GM12878 (cell line): Measurements from ENCODE around the gene LZIC. TPM values are rescaled to one million over a fixed set of nuclear protein-coding genes. Genes with fewer than 3 reads are reported as not detected.

ENCODE experiments used
- ATAC-seq: fragments of 200-7000 bp; cut with Tn5 transposase; 3 replicates; pipeline ENCODE4 v1.9.1; 2020; ENCODE audit warnings: mild to moderate bottlenecking, moderate library complexity
- BruUV-seq: library from RNA; stranded (reverse); fragments of 400-500 nt; replicated peaks from 2 replicates; lab custom pipeline; 2021; lab: Mats Ljungman, UMichigan
- CTCF ChIA-PET: fragments of 300-600 bp; sonication (Branson Sonifier 250); formaldehyde crosslinking; extraction: SDS; loops from one replicate; lab custom pipeline; 2021; ENCODE audit warnings: inconsistent platforms; lab: Yijun Ruan, JAX
- POLR2A ChIA-PET: fragments of 350-600 bp; formaldehyde crosslinking; extraction: SDS; loops from one replicate; lab custom pipeline; 2021; ENCODE audit warnings: inconsistent platforms; lab: Charles Lee
- RAD21 ChIA-PET: fragments of 300-600 bp; sonication (Branson Sonifier 250); formaldehyde crosslinking; loops from one replicate; lab custom pipeline; 2023; ENCODE audit warnings: antibody characterized with exemption; ENCODE audit not compliant: unreplicated experiment; lab: Charles Lee
- SMC1A ChIA-PET: fragments of 300-600 bp; sonication (Branson Sonifier 250); formaldehyde crosslinking; loops from one replicate; lab custom pipeline; 2023; ENCODE audit not compliant: unreplicated experiment, uncharacterized antibody; lab: Charles Lee
- DNase-seq: peaks from one replicate; pipeline ENCODE4 v3.0.0-alpha.2; 2011; ENCODE audit warnings: low read depth, low spot score
- FAIRE-seq: peaks from 3 replicates; lab custom pipeline; 2011; peaks lifted over from hg19 to GRCh38; lab: Jason Lieb, UNC
- H2AFZ ChIP-seq: 2 replicates; pipeline ENCODE4 v1.6.0; 2011; ENCODE audit warnings: low read depth, low read length, control low read depth; ENCODE audit not compliant: control insufficient read depth
- H3K27ac ChIP-seq: 2 replicates; pipeline ENCODE4 v1.5.1; 2011; ENCODE audit warnings: control low read depth; ENCODE audit not compliant: control insufficient read depth, insufficient read depth
- H3K27me3 ChIP-seq, 2 experiments: replicated peaks in 1 of 2; 2 replicates each; pipeline versions ENCODE4 v1.6.0 to v1.6.1; 2011; ENCODE audit warnings: low read length in 1 of 2; ENCODE audit not compliant: control insufficient read depth in 2 of 2, insufficient read depth in 2 of 2
- H3K36me3 ChIP-seq, 2 experiments: 2 replicates each; pipeline ENCODE4 v1.5.1; 2011; ENCODE audit warnings: low read length in 1 of 2; ENCODE audit not compliant: control insufficient read depth in 2 of 2, insufficient read depth in 2 of 2
- H3K4me1 ChIP-seq: 2 replicates; pipeline ENCODE4 v1.6.1; 2011; ENCODE audit warnings: mild to moderate bottlenecking, low read length, moderate library complexity, mixed read lengths; ENCODE audit not compliant: control insufficient read depth, insufficient read depth
- H3K4me2 ChIP-seq: 2 replicates; pipeline ENCODE4 v1.6.0; 2011; ENCODE audit warnings: control low read depth; ENCODE audit not compliant: control insufficient read depth, insufficient read depth
- H3K4me3 ChIP-seq: fragments of 200-600 bp; sonication (generic); 2 replicates; pipeline ENCODE4 v1.5.1; 2016
- H3K79me2 ChIP-seq: 2 replicates; pipeline ENCODE4 v1.6.0; 2011; ENCODE audit warnings: low read length; ENCODE audit not compliant: control insufficient read depth, insufficient read depth
- H3K9ac ChIP-seq: 2 replicates; pipeline ENCODE4 v1.8.0; 2011; ENCODE audit warnings: low read length, control low read depth, mixed read lengths; ENCODE audit not compliant: control insufficient read depth, insufficient read depth
- H3K9me3 ChIP-seq: replicated peaks from 3 replicates; pipeline ENCODE4 v1.5.1; 2011; ENCODE audit warnings: mild to moderate bottlenecking, low read length; ENCODE audit not compliant: control insufficient read depth, insufficient read depth
- H4K20me1 ChIP-seq: 2 replicates; pipeline ENCODE4 v1.6.0; 2011; ENCODE audit not compliant: control insufficient read depth, insufficient read depth
- BCL11A ChIP-seq: IDR thresholded peaks from 2 replicates; pipeline ENCODE4 v1.6.1; 2011; ENCODE audit warnings: low read depth, low read length
- E2F8 ChIP-seq: fragments of 450-650 bp; IDR thresholded peaks from 2 replicates; pipeline ENCODE4 v1.6.1; 2018; ENCODE audit warnings: mild to moderate bottlenecking, low read depth, moderate library complexity; ENCODE audit not compliant: partially characterized antibody
- ELK1 ChIP-seq: IDR thresholded peaks from 2 replicates; pipeline ENCODE4 v1.6.1; 2012; ENCODE audit warnings: low read depth, low read length, improper control_type of control experiment
- GATAD2B ChIP-seq: fragments of 450-650 bp; conservative IDR thresholded peaks from 2 replicates; pipeline ENCODE4 v1.6.1; 2017; ENCODE audit warnings: low read depth, mild to moderate bottlenecking, moderate library complexity
- IKZF1 ChIP-seq: fragments of 450-650 bp; conservative IDR thresholded peaks from 2 replicates; pipeline ENCODE4 v1.6.1; 2017; ENCODE audit warnings: antibody characterized with exemption, mild to moderate bottlenecking
- IRF4 ChIP-seq: IDR thresholded peaks from 2 replicates; pipeline ENCODE4 v1.6.1; 2011; ENCODE audit warnings: low read depth, low read length
- JUNB ChIP-seq: IDR thresholded peaks from 2 replicates; pipeline ENCODE4 v1.6.1; 2016; ENCODE audit warnings: antibody characterized with exemption, mild to moderate bottlenecking
- NFIC ChIP-seq: IDR thresholded peaks from 2 replicates; pipeline ENCODE4 v1.6.1; 2012; ENCODE audit warnings: low read depth, mild to moderate bottlenecking, inconsistent platforms, low read length, moderate library complexity
- NR2C2 ChIP-seq: IDR thresholded peaks from 2 replicates; pipeline ENCODE4 v1.6.1; 2011; ENCODE audit warnings: borderline replicate concordance, low read depth; ENCODE audit not compliant: control insufficient read depth, insufficient read length
- NR2F1 ChIP-seq: fragments of 450-650 bp; conservative IDR thresholded peaks from 2 replicates; pipeline ENCODE4 v1.6.1; 2017; ENCODE audit warnings: mild to moderate bottlenecking
- PML ChIP-seq: IDR thresholded peaks from 2 replicates; pipeline ENCODE4 v1.6.1; 2012; ENCODE audit warnings: low read length, inconsistent platforms
- POLR2A ChIP-seq: IDR thresholded peaks from 2 replicates; pipeline ENCODE4 v1.6.1; 2011; ENCODE audit warnings: low read depth, mild to moderate bottlenecking, low read length
- RELB ChIP-seq: fragments of 450-650 bp; IDR thresholded peaks from 2 replicates; pipeline ENCODE4 v1.6.1; 2017; ENCODE audit warnings: low read depth, mild to moderate bottlenecking, moderate library complexity
- SUPT20H ChIP-seq: IDR thresholded peaks from 2 replicates; pipeline ENCODE4 v1.6.1; 2011; ENCODE audit warnings: low read depth, mild to moderate bottlenecking, low read length, moderate library complexity, borderline replicate concordance; ENCODE audit not compliant: control insufficient read depth
- TAF1 ChIP-seq: IDR thresholded peaks from 2 replicates; pipeline ENCODE4 v1.6.1; 2011; ENCODE audit warnings: mild to moderate bottlenecking, low read depth, low read length, borderline replicate concordance
- TBL1XR1 ChIP-seq: IDR thresholded peaks from 2 replicates; pipeline ENCODE4 v1.6.1; 2012; ENCODE audit warnings: low read depth, low read length, improper control_type of control experiment
- ZBED1 ChIP-seq: IDR thresholded peaks from 2 replicates; pipeline ENCODE4 v1.6.1; 2016; ENCODE audit warnings: borderline replicate concordance
- WGBS: methylation state at CpG from one replicate; pipeline ENCODE4 v1.1.6; 2016; ENCODE audit warnings: low lambda C conversion rate; ENCODE audit not compliant: insufficient replicate concordance, insufficient coverage; ENCODE audit errors: missing lambda C conversion rate; 5-methylcytosine and 5-hydroxymethylcytosine counted together
- in situ Hi-C: fragments of 300-500 bp; cut with MboI; formaldehyde crosslinking; loops from 9 replicates; pipeline ENCODE4 v1.14.3; 2018; ENCODE audit warnings: mixed read lengths
- intact Hi-C: fragments of 100-400 bp; cut with micrococcal nuclease; formaldehyde crosslinking; loops from one replicate; pipeline ENCODE4 v1.14.2; 2022; ENCODE audit not compliant: unreplicated experiment
- polyA plus RNA-seq, 11 experiments: library from polyadenylated mRNA; depleted of rRNA in 4 of 11; unstranded in 6 of 11; stranded (reverse) in 5 of 11; fragments of >200 nt; fragmentation: Nextera tagmentation in 4 of 11; fragmentation: Illumina TruSeq in 1 of 11; extraction: Ambion mirVana in 4 of 11; extraction: Trizol in 1 of 11; gene quantifications; 1 replicate in 1 of 11; 2 replicates in 10 of 11; pipeline versions ENCODE4 v1.2.1 to v1.2.3, GENCODE V29; 2011 to 2016; ENCODE audit warnings: inconsistent platforms in 2 of 11, missing spikeins in 2 of 11, low read depth in 1 of 11
- total RNA-seq, 4 experiments: library from RNA; depleted of rRNA in 3 of 4; stranded (reverse); fragments of >200 nt in 3 of 4; fragmentation: Illumina TruSeq in 1 of 4; extraction: Trizol in 1 of 4; gene quantifications; 2 replicates each; pipeline versions ENCODE4 v1.2.1 to v1.2.3, GENCODE V29; 2013 to 2021
- TF ChIP-seq, protein P1 (sequence below): IDR thresholded peaks from 2 replicates; pipeline ENCODE4 v1.6.1; 2011; ENCODE audit warnings: borderline replicate concordance, low read depth, mild to moderate bottlenecking, moderate library complexity, low read length; ENCODE audit not compliant: insufficient read depth, poor library complexity, severe bottlenecking

Gene LZIC
- total and polyA plus RNA-seq, 10 of the 15 experiments (the other 5 are each of a cell fraction or from before 2014, with no cell fraction given), result 7.3 to 30.3 (median 17.1) TPM

GRCh38 chr1:9903801-9904527, 39.2 kb downstream of the LZIC start:
- H3K9me3 ChIP-seq, result no peaks in the 10 kb centered on the region
- peak; percentile 7 for FAIRE-seq
- in situ Hi-C loops, result no loop called here
- H3K36me3 ChIP-seq, result no peaks in the 10 kb centered on the region
- peaks cover 2% of the 10 kb centered on the region; the same call in 1 of the 2 replicates for H3K79me2 ChIP-seq
- ChIA-PET RAD21 (no interaction called here), SMC1A (interaction anchor here (0.9 to 1.8 kb wide), 7 partner anchors 10 to 310 kb away, joined by 3 to 6 read pairs (median 4); no protein-coding TSS in a partner anchor), POLR2A (no interaction called here), CTCF (interaction anchor here (0.6 to 1.6 kb wide), 8 partner anchors 11 to 119 kb away, joined by 3 to 6 read pairs (median 4); no protein-coding TSS in a partner anchor)
- H3K4me1 ChIP-seq, result peaks cover 31% of the 10 kb centered on the region
- peak; percentile 58 for ATAC-seq
- no TSS peak for BruUV-seq
- H3K27ac ChIP-seq, result peak overlapping the region; percentile 69
- H3K27me3 ChIP-seq, result no peaks in the 10 kb centered on the region
- no peaks in the 10 kb centered on the region for H4K20me1 ChIP-seq
- intact Hi-C loops, result no loop called here
- no peak overlapping the region for H3K4me3 ChIP-seq
- WGBS, result 9% methylated on average over 9 of the region's 9 CpGs
- H3K4me2 ChIP-seq, result peak overlapping the region; percentile 30
- H3K9ac ChIP-seq, result peak overlapping the region; percentile 56; the same call in 1 of the 2 replicates
- no peak for DNase-seq
- H2AFZ ChIP-seq, result peak overlapping the region; percentile 58
- no peak for TF ChIP-seq RELB
- TF ChIP-seq TBL1XR1, result no peak
- no peak for TF ChIP-seq NR2C2
- TF ChIP-seq JUNB, result peak; percentile 90
- no peak for TF ChIP-seq NR2F1
- 0 out of 2 replicates have a peak, but pooled peaks have one; percentile 21 for TF ChIP-seq IRF4
- TF ChIP-seq GATAD2B, result no peak
- TF ChIP-seq BCL11A, result no peak
- no peak for TF ChIP-seq ELK1
- TF ChIP-seq E2F8, result no peak
- no peak for TF ChIP-seq PML
- TF ChIP-seq, protein P1, sequence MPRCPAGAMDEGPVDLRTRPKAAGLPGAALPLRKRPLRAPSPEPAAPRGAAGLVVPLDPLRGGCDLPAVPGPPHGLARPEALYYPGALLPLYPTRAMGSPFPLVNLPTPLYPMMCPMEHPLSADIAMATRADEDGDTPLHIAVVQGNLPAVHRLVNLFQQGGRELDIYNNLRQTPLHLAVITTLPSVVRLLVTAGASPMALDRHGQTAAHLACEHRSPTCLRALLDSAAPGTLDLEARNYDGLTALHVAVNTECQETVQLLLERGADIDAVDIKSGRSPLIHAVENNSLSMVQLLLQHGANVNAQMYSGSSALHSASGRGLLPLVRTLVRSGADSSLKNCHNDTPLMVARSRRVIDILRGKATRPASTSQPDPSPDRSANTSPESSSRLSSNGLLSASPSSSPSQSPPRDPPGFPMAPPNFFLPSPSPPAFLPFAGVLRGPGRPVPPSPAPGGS, result peak; percentile 54
- peak; percentile 44; the same call in 1 of the 2 replicates for TF ChIP-seq ZBED1
- TF ChIP-seq IKZF1, result no peak
- no peak for TF ChIP-seq POLR2A
- TF ChIP-seq SUPT20H, result no peak
- peak; percentile 47; the same call in 1 of the 2 replicates for TF ChIP-seq NFIC
- no peak for TF ChIP-seq TAF1
